HG02588 (cell line): ENCODE results near the gene COQ5.

Source experiments
- ATAC-seq: cut with Tn5 transposase; IDR thresholded peaks from one replicate; pipeline ENCODE4 v1.9.1; 2021; ENCODE audit warnings: mild to moderate bottlenecking, moderate library complexity; ENCODE audit not compliant: unreplicated experiment

COQ5 gene

DNA sequence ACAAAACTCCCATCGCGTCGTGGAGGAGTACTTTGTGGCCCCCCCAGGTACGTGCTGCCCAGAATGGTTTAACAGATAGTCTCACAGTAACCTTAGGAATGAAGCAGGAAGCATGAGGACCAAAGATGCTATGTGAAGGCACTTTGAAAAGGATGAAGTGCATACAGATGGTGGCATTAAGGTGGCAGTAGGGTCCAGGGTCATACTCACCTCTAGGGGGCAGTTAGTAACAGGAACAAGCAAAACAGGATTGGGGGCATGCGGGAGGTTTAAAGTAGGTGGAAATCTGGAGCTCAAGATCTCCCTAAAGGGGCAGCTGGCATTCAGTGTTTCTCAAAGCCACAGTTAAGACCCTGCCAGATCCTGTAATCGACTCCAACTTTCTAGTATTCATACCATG is 71.8 kb downstream of the COQ5 start:
- ATAC-seq: no peak

DNA sequence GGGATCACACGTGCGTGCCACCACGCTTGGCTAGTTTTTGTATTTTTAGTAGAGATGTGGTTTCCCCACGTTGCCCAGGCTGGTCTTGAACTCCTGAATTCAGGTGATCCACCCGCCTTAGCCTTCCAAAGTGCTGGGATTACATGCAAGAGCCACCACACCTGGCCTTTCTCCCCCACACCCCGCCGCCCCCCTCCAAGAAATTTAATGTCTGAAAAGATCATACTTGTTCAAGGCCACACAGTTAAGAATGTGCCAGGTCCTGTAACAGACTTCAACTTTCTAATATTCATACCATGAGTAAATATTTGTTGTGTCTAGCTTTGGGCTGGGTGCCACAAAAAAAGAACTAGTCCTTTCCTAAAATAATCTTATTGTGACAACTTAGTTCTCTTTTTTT is 73.7 kb downstream of the COQ5 start:
- ATAC-seq: no peak

DNA sequence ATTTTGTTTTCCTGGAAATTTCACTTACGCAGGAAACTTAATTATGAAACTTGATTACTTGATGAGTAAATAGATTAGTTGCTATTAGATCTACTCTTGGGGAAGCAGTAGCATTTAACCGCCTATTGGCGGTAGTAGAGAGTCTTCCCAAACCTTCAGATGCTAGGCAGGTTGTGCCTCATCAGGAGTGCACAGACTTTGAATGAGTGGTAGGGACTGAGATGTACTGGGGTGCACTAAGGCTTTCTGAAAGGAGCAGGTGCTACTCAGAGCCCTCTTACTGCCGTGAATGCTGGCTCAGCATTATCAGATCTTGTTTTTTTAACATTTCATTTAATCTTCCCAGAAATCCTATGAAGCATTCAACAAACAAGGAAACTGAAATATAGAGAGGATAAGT is 75.0 kb downstream of the COQ5 start:
- no peak for ATAC-seq
